ENCODE measurements around the gene ZMIZ1. TPM values are rescaled to one million over a fixed set of nuclear protein-coding genes. Genes with fewer than 3 reads are reported as not detected.
"Not testable (repeated sequence)": the region's sequence is repeated elsewhere in the genome, so short reads cannot be mapped to it uniquely, and the experiment has no call there.

Gene ZMIZ1
- total RNA-seq, 6 experiments from 2014 or later: 38.6 to 60.3 (median 51.2) TPM

DNA sequence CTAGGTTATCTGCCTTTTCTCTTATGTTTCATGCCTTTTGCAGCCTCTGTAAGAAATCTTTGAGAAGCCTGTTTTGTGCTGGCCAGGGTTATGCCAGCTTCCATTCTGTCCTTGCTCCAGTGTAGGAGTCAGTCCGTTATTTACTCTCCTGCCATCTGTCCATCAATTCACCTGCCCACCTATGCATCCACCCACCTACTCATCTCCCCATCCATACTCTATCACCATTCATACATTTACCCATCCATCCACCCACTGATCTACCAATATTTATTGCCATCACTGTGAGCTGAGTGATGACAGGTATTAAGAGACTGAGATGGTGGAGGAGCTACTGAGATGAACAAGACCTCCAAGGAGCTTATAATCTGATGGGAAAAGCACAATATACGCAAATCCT is 265.8 kb downstream of the ZMIZ1 start:
- DNase-seq: no peak
- Mint-ChIP-seq H3K27me3 (ENCODE audit: insufficient read depth) (no peaks in the 10 kb centered on the region; the same call in none of the 2 replicates), H3K27ac (peak overlapping the region; percentile 95), H3K4me1 (ENCODE audit: low read depth) (peaks cover 44% of the 10 kb centered on the region), H3K4me3 (no peak overlapping the region), H3K9me3 (peaks cover 18% of the 10 kb centered on the region), H3K36me3 (ENCODE audit: low read depth) (peaks cover 16% of the 10 kb centered on the region)
- TF ChIP-seq CTCF (IDR thresholded peaks at IDR 0.05): no peak

DNA sequence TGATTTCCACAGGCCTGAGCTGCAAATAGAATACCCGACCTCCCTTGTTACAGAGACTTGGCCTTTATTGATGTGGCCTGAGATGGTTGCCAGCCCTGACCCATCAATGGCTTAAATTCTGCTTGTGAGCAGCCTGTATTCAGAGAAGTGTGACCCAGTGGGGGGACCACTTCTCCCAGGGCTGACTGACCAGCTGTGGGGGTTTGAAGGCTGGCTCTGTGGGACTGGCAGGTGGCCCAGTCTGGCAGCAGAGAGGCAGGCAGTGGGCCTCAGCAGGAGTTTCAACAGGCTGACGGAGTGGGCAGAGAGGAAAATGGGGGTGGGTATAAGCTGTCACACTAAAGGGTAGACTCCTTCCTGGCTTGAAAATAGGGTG is 266.3 kb downstream of the ZMIZ1 start:
- H3K4me3 Mint-ChIP-seq: no peak overlapping the region
- H3K4me1 Mint-ChIP-seq (ENCODE audit: low read depth): peaks cover 48% of the 10 kb centered on the region
- TF ChIP-seq CTCF (IDR thresholded peaks at IDR 0.05): no peak
- no peaks in the 10 kb centered on the region; the same call in 1 of the 2 replicates for H3K27me3 Mint-ChIP-seq (ENCODE audit: insufficient read depth)
- peaks cover 16% of the 10 kb centered on the region for H3K36me3 Mint-ChIP-seq (ENCODE audit: low read depth)
- DNase-seq: no peak
- peak overlapping the region; percentile 95 for H3K27ac Mint-ChIP-seq
- peaks cover 18% of the 10 kb centered on the region for H3K9me3 Mint-ChIP-seq

DNA sequence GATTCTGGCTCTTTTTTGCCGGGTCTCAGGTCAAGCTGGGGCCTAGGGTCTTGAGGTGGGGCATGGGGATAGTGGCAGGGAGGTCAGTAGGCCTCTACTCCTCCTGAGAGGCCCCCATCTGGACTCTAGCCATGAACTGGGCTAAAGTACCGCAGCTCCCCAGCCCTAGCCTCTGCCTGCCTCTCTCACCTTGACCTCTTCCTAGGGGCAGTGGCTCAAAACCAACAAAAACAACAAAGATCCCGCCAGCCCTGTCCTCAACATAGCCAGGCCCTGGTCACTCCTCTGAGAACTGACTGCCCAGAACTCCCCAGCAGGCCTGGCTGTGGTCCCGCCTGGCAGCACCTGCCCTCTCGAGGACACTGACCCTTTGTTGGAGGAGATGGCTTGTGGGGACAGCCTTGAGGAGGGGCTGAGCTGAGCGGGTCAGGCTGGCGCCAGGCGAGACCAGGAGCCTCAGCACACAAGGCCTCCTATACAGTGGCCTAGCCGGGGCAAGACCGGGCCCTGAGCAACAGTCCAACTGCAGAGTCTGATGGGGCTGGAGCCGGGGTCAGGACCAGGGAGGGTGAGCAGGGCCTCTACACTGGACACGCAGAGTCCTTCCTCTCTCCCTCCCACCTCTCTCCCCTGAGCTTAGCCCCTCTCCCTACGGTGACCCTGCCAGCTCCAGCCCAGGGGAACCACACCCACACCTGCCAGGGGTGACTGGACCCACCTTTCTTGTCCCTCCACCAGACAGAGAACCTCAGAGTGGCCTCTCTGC is 266.9 kb downstream of the ZMIZ1 start:
- no peak for DNase-seq
- Mint-ChIP-seq H3K27ac (peak overlapping the region; percentile 95; the same call in 1 of the 2 replicates), H3K4me1 (ENCODE audit: low read depth) (peaks cover 45% of the 10 kb centered on the region), H3K4me3 (no peak overlapping the region), H3K36me3 (ENCODE audit: low read depth) (peaks cover 16% of the 10 kb centered on the region), H3K27me3 (ENCODE audit: insufficient read depth) (no peaks in the 10 kb centered on the region; the same call in 1 of the 2 replicates), H3K9me3 (peaks cover 18% of the 10 kb centered on the region)
- no peak for TF ChIP-seq CTCF (IDR thresholded peaks at IDR 0.05)

DNA sequence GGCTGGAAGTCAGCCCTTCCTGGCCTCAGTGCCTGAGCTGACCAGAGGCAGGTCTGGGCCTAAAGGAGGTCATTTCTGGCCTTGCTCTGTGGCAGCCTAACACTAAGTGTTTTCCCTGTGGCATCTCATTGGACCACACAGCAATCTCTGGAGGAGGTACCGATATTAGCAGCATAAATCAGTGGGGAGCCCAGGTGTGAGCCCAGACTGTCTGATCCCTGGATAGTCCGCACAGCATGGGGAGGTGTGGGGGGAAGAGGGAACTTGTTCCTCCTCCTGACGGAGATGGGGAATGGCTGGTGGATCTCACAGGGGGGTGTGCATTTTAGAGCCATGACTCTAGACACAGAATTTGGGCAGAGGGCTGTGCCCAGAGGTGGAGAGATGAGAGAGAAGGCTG is 267.5 kb downstream of the ZMIZ1 start:
- H3K4me3 Mint-ChIP-seq: no peak overlapping the region
- H3K9me3 Mint-ChIP-seq: peaks cover 18% of the 10 kb centered on the region

GRCh38 chr10:79336739-79337138 is 268.0 kb downstream of the ZMIZ1 start:
- peaks cover 37% of the 10 kb centered on the region for H3K4me1 Mint-ChIP-seq (ENCODE audit: low read depth)
- H3K27ac Mint-ChIP-seq: no peak overlapping the region
- H3K36me3 Mint-ChIP-seq (ENCODE audit: low read depth): peaks cover 16% of the 10 kb centered on the region
- H3K9me3 Mint-ChIP-seq: peaks cover 18% of the 10 kb centered on the region
- no peak overlapping the region for H3K4me3 Mint-ChIP-seq
- H3K27me3 Mint-ChIP-seq (ENCODE audit: insufficient read depth): no peaks in the 10 kb centered on the region; the same call in 1 of the 2 replicates
- TF ChIP-seq CTCF (IDR thresholded peaks at IDR 0.05): no peak
- no peak for DNase-seq

More for the DNA sequence above, 267.5 kb downstream of the ZMIZ1 start:
- H3K27me3 Mint-ChIP-seq (ENCODE audit: insufficient read depth): no peaks in the 10 kb centered on the region; the same call in 1 of the 2 replicates
- H3K36me3 Mint-ChIP-seq (ENCODE audit: low read depth): peaks cover 16% of the 10 kb centered on the region
- no peak for DNase-seq
- H3K27ac Mint-ChIP-seq: peak overlapping the region; percentile 10; the same call in 1 of the 2 replicates
- TF ChIP-seq CTCF (IDR thresholded peaks at IDR 0.05): no peak
- H3K4me1 Mint-ChIP-seq (ENCODE audit: low read depth): peaks cover 41% of the 10 kb centered on the region

DNA sequence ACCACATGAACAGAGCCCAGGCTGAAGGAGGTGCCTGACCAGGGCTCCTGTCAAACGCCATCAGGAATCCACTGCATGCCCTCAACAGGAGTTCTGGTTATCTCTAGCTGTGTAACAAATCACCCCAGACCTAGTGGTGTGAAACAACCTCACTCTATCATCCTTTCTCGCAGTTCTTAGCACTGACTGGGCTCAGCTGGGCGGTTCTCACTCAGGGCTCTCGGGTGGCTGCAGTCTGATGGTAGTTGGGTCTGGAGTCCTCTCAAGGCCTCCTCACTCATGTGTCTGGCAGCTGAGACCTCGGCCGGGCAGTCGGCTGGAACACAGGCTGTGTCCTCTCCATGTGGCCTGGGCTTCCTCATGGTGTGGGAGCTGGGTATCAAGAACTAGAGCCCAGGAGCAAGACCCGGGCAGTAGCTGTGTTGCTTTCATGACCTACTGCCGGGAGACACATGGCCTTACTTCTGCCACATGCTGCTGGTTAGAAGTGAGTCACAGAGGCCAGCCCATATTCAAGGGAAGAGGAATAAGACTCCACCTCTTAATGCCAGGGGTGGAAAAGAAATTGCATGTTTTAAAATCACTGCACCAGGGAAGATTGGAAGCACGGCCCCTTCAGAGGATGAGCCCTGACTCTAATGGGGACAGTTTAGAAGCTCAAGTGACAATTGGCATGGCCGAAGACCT is 269.2 kb downstream of the ZMIZ1 start:
- H3K9me3 Mint-ChIP-seq: peaks cover 13% of the 10 kb centered on the region
- H3K36me3 Mint-ChIP-seq (ENCODE audit: low read depth): peaks cover 11% of the 10 kb centered on the region
- not testable (repeated sequence) for H3K27me3 Mint-ChIP-seq (ENCODE audit: insufficient read depth); DNase-seq; H3K4me3 Mint-ChIP-seq
- 0 out of 2 replicates have a peak overlapping the region, but pooled peaks have one; percentile 18 for H3K27ac Mint-ChIP-seq
- H3K4me1 Mint-ChIP-seq (ENCODE audit: low read depth): peaks cover 32% of the 10 kb centered on the region

Data from HFFc6 (cell line).